NCI-H1694 (cell line): Measurements from ENCODE around the gene B2M.
"Not testable (repeated sequence)": the region's sequence is repeated elsewhere in the genome, so short reads cannot be mapped to it uniquely, and the experiment has no call there.

Source experiments
- DNase-seq: peaks from one replicate; lab custom pipeline; 2025; lab: John Stamatoyannopoulos, UW

Gene B2M

GRCh38 chr15:44698641-44699040, 12.7 kb upstream of the B2M start:
- DNase-seq = no peak

GRCh38 chr15:44700676-44701075, 10.6 kb upstream of the B2M start:
- DNase-seq = not testable (repeated sequence)

GRCh38 chr15:44705986-44706385, 5.3 kb upstream of the B2M start:
- DNase-seq = no peak

GRCh38 chr15:44706401-44706800, 4.9 kb upstream of the B2M start:
- DNase-seq = no peak

- no peak for DNase-seq
These were observed 4.2 kb upstream of the B2M start for GRCh38 chr15:44706946-44707636.

GRCh38 chr15:44710236-44711095, 851 bp upstream of the B2M start:
- DNase-seq = no peak

GRCh38 chr15:44711743-44712345, 527 bp downstream of the B2M start:
- DNase-seq = no peak

- DNase-seq = no peak
These were observed 1.2 kb downstream of the B2M start for GRCh38 chr15:44712346-44713005.

- peak; percentile 45 for DNase-seq
These were observed 2.0 kb downstream of the B2M start for GRCh38 chr15:44713006-44713966.

GRCh38 chr15:44715142-44715796, 4.0 kb downstream of the B2M start:
- no peak for DNase-seq

GRCh38 chr15:44715797-44716334, 4.5 kb downstream of the B2M start:
- no peak for DNase-seq

- no peak for DNase-seq
These were observed 5.8 kb downstream of the B2M start for GRCh38 chr15:44716983-44717602.

GRCh38 chr15:44718180-44718926, 7.0 kb downstream of the B2M start:
- DNase-seq = no peak

- no peak for DNase-seq
These were observed 7.6 kb downstream of the B2M start for GRCh38 chr15:44718927-44719292.

GRCh38 chr15:44719293-44719999, 8.1 kb downstream of the B2M start:
- DNase-seq = no peak

GRCh38 chr15:44720000-44720435, 8.7 kb downstream of the B2M start:
- not testable (repeated sequence) for DNase-seq

- no peak for DNase-seq
These were observed 9.3 kb downstream of the B2M start for GRCh38 chr15:44720460-44721176.

GRCh38 chr15:44722011-44722410, 10.7 kb downstream of the B2M start:
- DNase-seq = no peak
